ENCODE results near the gene PPP2R5C. TPM values are rescaled to one million over a fixed set of nuclear protein-coding genes. Genes with fewer than 3 reads are reported as not detected.

PPP2R5C gene
- polyA plus RNA-seq, 3 donors: 61.9 to 72.5 (median 64.0) TPM

GRCh38 chr14:101859538-101859902 lies 98.0 kb downstream of the PPP2R5C start:
- no peak for TF ChIP-seq CTCF (IDR thresholded peaks at IDR 0.05)
- H3K9me3 Mint-ChIP-seq: no peaks in the 10 kb centered on the region
- DNase-seq: no peak
- intact Hi-C loops (cut with micrococcal nuclease): no loop called here
- peak overlapping the region in 6 of 7 donors; percentile 3 to 76 (median 42) for H3K27ac Mint-ChIP-seq
- Histone ChIP-seq H3K27me3 (ENCODE audit: control insufficient read depth in 2 of 2, insufficient read depth in 2 of 2, low read length in 2 of 2) (no peaks in the 10 kb centered on the region), H3K9me3 (replicated peaks in 1 of 2; ENCODE audit: control insufficient read depth in 1 of 2, insufficient read depth in 1 of 2, low read length in 2 of 2) (no peaks in the 10 kb centered on the region), H3K9ac (ENCODE audit: insufficient read depth, low read length, poor library complexity, severe bottlenecking) (no peak overlapping the region), H3K4me3 (replicated peaks in 1 of 3; ENCODE audit: low read depth in 2 of 3, low read length in 3 of 3) (no peak overlapping the region), H2AFZ (ENCODE audit: insufficient read depth, low read depth, low read length, poor library complexity, severe bottlenecking) (no peak overlapping the region), H3K79me2 (ENCODE audit: insufficient read depth, low read length) (peaks cover 94% of the 10 kb centered on the region), H4K20me1 (ENCODE audit: insufficient read depth, low read length) (peaks cover 82% of the 10 kb centered on the region), H3K4me2 (replicated peaks; ENCODE audit: extremely low read depth, low read length, poor library complexity, severe bottlenecking) (no peak overlapping the region), H3K4me1 (ENCODE audit: control insufficient read depth in 1 of 2, insufficient read depth in 2 of 2, low read length in 2 of 2) (peaks cover 20 to 21% of the 10 kb centered on the region in 2 donors), H3K27ac (ENCODE audit: low read depth in 1 of 2, low read length in 2 of 2) (peak overlapping the region in 1 of 2 donors; percentile 39), H3K36me3 (replicated peaks in 1 of 2; ENCODE audit: control insufficient read depth in 1 of 2, insufficient read depth in 2 of 2, low read length in 2 of 2) (peaks cover 33 to 64% of the 10 kb centered on the region in 2 donors)
- H3K36me3 Mint-ChIP-seq: peaks cover 60 to 79% of the 10 kb centered on the region in 2 donors
- H3K4me1 Mint-ChIP-seq: peaks cover 28% of the 10 kb centered on the region
- H3K27me3 Mint-ChIP-seq (ENCODE audit: low read depth in 3 of 3): no peaks in the 10 kb centered on the region
- WGBS (ENCODE audit: insufficient coverage): 63% methylated on average over 1 of the region's 2 CpGs
- H3K4me3 Mint-ChIP-seq: no peak overlapping the region

DNA sequence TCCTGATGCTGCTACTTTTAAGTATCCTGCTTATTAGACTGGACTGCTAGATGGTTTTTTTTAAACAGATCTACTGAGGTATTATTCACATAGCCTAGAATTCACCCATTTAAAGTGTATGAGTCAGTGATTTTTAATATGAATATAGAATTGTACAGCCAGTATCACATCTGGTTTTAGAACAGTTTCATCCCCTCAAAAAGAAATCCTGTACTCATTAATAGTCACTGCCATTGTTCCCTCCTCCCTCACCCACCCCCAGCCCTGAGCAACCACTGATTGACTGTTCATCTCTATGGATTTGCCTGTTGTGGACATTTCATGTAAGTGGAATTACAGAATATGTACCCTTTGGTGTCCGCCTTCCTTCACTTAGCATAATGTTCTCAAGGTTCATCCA lies 98.4 kb downstream of the PPP2R5C start:
- H4K20me1 ChIP-seq (ENCODE audit: insufficient read depth, low read length): peaks cover 83% of the 10 kb centered on the region

More for the DNA sequence above, 98.4 kb downstream of the PPP2R5C start:
- Histone ChIP-seq H3K27ac (ENCODE audit: low read depth in 1 of 2, low read length in 2 of 2) (no peak overlapping the region), H3K79me2 (ENCODE audit: insufficient read depth, low read length) (peaks cover 94% of the 10 kb centered on the region), H3K27me3 (ENCODE audit: control insufficient read depth in 2 of 2, insufficient read depth in 2 of 2, low read length in 2 of 2) (no peaks in the 10 kb centered on the region), H3K4me3 (replicated peaks in 1 of 3; ENCODE audit: low read depth in 2 of 3, low read length in 3 of 3) (no peak overlapping the region), H2AFZ (ENCODE audit: insufficient read depth, low read depth, low read length, poor library complexity, severe bottlenecking) (no peak overlapping the region), H3K4me1 (ENCODE audit: control insufficient read depth in 1 of 2, insufficient read depth in 2 of 2, low read length in 2 of 2) (peaks cover 16 to 17% of the 10 kb centered on the region in 2 donors), H3K9ac (ENCODE audit: insufficient read depth, low read length, poor library complexity, severe bottlenecking) (no peak overlapping the region), H3K4me2 (replicated peaks; ENCODE audit: extremely low read depth, low read length, poor library complexity, severe bottlenecking) (no peak overlapping the region), H3K36me3 (replicated peaks in 1 of 2; ENCODE audit: control insufficient read depth in 1 of 2, insufficient read depth in 2 of 2, low read length in 2 of 2) (peaks cover 37 to 69% of the 10 kb centered on the region in 2 donors), H3K9me3 (replicated peaks in 1 of 2; ENCODE audit: control insufficient read depth in 1 of 2, insufficient read depth in 1 of 2, low read length in 2 of 2) (no peaks in the 10 kb centered on the region)
- Mint-ChIP-seq H3K9me3 (no peaks in the 10 kb centered on the region), H3K4me3 (no peak overlapping the region), H3K4me1 (peaks cover 25% of the 10 kb centered on the region), H3K36me3 (peaks cover 64 to 83% of the 10 kb centered on the region in 2 donors), H3K27me3 (ENCODE audit: low read depth in 3 of 3) (no peaks in the 10 kb centered on the region), H3K27ac (peak overlapping the region in 4 of 7 donors; percentile 11 to 76 (median 67))
- no peak for DNase-seq
- intact Hi-C loops (cut with micrococcal nuclease): no loop called here
- TF ChIP-seq CTCF (IDR thresholded peaks at IDR 0.05): no peak
- no CpG with 5 or more reads among the region's 1 CpG for WGBS (ENCODE audit: insufficient coverage)

Data from CD14-positive monocyte (primary cell).